Hepatic stellate cell (primary cell): ENCODE results near the gene GPR25.

Experiments
- DNase-seq: peaks from one replicate; pipeline ENCODE4 v3.0.0; 2011; ENCODE audit warnings: low spot score

Gene GPR25

GRCh38 chr1:200912737-200913407, 40.1 kb downstream of the GPR25 start:
- no peak for DNase-seq

DNA sequence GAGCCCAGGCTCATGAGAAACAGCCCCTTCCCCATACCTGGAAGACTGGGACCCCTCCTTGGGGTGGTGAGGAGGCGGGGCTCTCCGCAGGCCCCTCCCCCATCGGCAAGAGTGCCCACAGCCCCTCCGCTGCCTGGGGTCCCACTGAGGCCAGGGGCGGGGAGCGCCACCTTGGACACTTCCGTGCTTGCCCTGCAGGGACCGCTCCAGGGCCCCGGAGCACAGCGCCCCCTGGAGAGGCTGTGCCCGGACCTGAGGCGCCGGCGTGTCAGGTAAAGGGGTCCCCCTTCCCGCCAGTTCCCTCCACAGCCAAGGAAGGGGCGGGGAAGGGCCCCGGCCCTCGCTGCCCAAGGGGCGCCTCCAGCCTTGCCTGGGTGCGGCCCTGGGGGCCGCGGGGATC, 43.4 kb downstream of the GPR25 start:
- DNase-seq, result no peak

GRCh38 chr1:200916681-200917080, 43.9 kb downstream of the GPR25 start:
- no peak for DNase-seq

DNA sequence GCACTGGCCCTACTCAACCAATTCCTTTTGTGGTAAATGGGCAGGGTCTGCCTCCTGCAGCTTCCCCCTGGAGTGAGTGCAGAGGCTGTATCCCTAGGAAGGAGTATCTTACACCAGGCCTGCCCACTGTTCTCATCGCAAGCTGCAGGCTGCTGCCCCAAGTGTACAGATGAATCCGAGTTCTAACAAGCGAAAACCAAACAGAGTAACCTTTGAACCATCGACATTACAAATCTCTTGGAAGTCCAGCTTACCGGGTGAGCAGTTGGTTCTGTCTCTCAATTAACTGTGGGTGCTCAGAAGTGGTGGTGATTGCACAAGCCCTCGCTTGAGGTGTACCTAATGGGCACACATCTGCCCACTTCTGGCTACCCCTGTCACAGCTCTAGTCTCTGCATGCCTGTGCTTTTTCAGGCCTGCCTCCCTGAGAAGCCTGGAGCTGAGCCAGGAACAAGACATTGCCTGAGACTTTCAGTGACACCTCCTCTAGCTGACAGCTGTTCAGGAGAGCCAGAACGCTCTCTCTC, 44.6 kb downstream of the GPR25 start:
- no peak for DNase-seq

DNA sequence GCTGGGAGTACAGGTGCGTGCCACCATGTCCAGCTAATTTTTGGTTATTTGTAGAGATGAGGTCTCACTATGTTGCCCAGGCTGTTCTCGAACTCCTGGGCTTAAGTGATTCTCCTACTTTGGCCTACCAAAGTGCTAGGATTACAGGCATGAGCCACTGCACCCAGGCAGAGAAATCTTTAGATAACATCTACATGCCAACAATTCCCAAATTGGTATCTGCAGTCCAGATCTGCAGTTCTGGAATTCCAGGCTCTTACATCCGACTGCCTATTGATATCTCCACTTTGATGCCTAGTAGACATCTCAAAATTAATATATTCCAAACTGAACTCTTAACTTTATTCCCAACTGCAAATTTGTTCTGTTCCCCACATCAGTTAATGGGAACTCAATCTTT, 45.2 kb downstream of the GPR25 start:
- no peak for DNase-seq

GRCh38 chr1:200919386-200919785, 46.6 kb downstream of the GPR25 start:
- DNase-seq, result no peak

GRCh38 chr1:200921571-200922110, 48.9 kb downstream of the GPR25 start:
- DNase-seq, result no peak

- no peak for DNase-seq
Observed at GRCh38 chr1:200922406-200922805, 49.6 kb downstream of the GPR25 start.

- no peak for DNase-seq
Observed at GRCh38 chr1:200923601-200924000, 50.8 kb downstream of the GPR25 start.
